HG02798 (cell line): ENCODE measurements around the gene TMPRSS15.

Experiments used
- ATAC-seq: cut with Tn5 transposase; IDR thresholded peaks from one replicate; pipeline ENCODE4 v1.9.1; 2021; ENCODE audit warnings: mild to moderate bottlenecking; ENCODE audit not compliant: unreplicated experiment, poor library complexity

The TMPRSS15 gene

DNA sequence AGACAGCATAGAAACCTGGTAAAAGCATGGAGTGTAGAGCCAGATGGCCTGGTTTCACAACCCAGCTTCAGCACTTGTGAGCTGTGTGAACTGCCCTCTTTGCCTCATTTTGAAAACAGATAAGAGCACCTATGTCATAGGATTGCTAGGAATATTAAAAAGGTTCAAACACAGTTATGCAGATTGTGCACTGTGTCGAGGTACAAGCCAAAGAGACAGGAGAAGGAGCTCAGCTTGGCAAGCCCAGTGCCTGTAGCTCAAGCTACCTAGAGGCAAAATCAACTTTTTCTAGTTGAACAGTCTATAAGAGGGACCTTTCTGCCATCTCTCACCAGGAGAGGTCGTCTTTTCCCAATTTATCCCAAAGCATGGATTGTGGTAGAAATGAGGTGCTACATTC is 153.9 kb downstream of the TMPRSS15 start:
- ATAC-seq, result no peak

DNA sequence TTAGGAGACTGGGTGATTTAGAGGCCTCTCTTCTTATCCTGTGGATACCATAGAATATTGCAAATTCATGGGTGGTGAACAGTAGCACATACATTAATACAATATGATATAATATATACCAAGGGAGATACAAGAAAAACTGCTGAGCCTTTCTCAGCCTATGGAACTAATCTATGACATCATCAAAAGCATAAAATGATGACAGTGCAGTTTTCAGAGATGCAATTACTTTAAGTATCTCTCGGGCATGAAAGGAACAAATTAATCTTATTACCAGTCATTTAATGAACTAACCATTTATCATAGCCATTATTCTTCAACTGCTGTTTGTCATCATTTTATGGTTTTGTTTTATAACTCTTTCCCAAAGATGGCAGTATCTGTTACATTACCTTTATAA is 155.4 kb downstream of the TMPRSS15 start:
- no peak for ATAC-seq

DNA sequence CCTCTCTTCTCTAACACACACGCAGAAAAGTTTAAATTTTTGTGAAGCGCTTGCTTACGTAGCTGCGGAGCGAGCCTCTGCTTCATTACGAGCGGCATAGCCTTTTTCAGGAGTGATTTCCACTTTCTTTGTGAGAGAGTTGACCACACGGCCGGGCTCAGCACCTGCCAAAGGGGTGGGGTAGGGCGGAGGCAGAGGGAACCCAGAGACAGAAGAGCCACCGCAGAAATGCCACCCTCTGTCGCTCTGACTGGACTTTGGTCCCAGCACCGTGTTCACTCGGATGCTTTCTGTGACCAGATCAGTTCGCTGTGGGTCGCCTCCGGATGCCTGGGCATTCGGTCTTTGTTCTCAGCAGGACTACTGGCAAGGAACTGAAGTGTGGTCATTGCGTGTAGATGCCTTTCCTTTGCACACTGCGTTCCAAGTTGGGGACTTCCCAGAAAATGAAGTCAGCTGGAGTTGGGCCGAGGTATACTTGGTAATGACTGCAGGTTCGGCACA is 158.1 kb downstream of the TMPRSS15 start:
- no peak for ATAC-seq

GRCh38 chr21:18244671-18245463 is 158.7 kb downstream of the TMPRSS15 start, which contains the start of gene CHODL:
Gene CHODL (plus strand): TSS chr21:18244833. CDS start chr21:18245224, 391 bp downstream.
- ATAC-seq, result no peak

DNA sequence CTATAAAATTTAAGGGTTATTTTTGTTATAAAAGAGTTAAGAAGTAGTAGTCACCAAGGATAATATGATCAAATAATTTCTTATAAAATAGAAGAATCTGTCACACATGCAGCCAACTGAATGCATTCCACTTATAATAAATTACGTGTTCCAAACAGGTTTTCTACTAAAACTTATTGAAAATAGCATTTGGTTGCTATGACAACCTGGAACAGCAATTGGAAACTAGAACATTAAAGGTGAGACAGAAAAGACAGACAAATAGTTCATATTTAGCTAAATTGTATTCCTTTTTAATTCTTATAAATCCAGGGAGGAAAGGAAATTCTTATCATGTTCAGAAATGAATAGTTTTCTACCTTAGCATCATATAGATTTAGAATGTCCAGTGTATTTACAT is 168.0 kb downstream of the TMPRSS15 start:
- no peak for ATAC-seq

DNA sequence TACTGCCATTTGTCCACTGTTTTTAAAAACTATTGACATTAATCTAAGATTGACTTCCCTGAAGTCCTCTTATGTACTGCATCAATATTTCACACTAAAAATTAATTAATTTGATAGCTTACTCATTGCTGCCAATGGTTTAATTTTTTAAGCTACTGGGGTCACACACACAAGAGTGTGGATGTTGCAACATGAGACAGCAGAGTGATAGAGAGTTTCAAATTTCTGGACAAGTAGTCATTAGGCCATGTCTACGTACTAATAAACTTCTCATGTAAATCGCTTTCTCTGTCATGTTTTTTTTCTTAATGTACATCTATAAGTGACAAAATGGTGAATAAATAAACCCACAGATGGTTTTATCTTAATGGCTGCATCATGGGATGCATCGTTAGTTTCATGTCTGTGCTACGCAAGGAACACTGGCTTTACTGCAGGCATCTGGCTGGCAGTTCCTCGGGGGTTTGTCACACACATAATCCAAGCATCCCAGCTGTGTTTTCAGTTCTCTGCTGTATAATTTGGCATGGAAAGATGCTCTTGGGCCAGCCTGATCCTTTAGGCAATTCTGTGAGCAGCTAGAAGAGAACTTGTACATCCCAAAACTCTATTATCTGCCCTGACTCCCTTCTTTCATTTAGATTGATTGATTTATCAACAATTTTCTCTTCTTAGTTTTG is 175.4 kb downstream of the TMPRSS15 start:
- ATAC-seq, result no peak

- no peak for ATAC-seq
These were observed 181.2 kb downstream of the TMPRSS15 start for GRCh38 chr21:18222346-18222745.

- ATAC-seq, result no peak
These were observed 183.1 kb downstream of the TMPRSS15 start for GRCh38 chr21:18220498-18220897.
